ENCODE results near the gene PODNL1. TPM values are rescaled to one million over a fixed set of nuclear protein-coding genes. Genes with fewer than 3 reads are reported as not detected.
"Not testable (repeated sequence)": the region's sequence is repeated elsewhere in the genome, so short reads cannot be mapped to it uniquely, and the experiment has no call there.

PODNL1 gene
- total RNA-seq, 6 experiments from 2014 or later, result 10.1 to 13.7 (median 12.2) TPM

DNA sequence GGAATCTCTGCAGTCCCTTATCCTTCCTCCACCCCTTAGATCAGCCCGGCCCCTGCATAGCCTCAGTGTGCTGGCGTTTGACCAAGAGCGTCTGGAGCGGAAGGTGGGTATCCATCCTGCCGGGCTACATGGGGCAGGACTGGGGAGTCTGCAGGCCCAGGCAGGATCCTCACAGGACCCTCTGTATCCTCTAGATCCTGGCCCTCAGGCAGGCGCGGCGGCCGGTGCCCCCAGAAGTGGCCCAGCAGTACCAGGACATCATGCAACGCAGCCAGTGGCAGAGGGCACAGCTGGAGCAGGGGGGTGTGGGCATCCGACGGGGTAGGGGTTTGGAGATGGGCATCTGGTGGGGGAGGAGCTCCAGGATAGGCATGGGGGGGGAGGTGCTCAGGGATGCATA, 8.9 kb downstream of the PODNL1 start:
- no peaks in the 10 kb centered on the region for H3K9me3 Mint-ChIP-seq

DNA sequence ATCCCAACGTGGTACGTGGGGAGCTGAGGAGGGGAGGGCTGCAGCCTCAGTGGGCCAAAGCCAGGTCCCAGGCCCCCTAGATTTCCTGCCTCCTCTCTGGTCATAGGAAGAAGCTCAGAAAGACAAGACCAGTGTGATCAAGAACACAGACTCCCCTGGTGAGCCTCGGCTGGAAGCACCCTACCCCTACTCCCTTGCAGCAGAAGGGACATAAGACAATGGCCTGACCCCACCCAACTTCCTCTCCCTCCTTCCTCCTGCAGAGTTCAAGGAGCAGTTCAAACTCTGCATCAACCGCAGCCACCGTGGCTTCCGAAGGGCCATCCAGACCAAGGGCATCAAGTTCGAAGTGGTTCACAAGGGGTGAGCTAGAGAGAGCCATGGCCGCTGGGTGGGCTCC, 11.5 kb downstream of the PODNL1 start:
- Mint-ChIP-seq H3K36me3 (ENCODE audit: low read depth) (peaks cover 39% of the 10 kb centered on the region), H3K27me3 (ENCODE audit: insufficient read depth) (no peaks in the 10 kb centered on the region; the same call in none of the 2 replicates), H3K4me1 (ENCODE audit: low read depth) (no peaks in the 10 kb centered on the region), H3K9me3 (no peaks in the 10 kb centered on the region), H3K27ac (no peak overlapping the region), H3K4me3 (no peak overlapping the region)
- no peak for DNase-seq
- TF ChIP-seq, protein P1, sequence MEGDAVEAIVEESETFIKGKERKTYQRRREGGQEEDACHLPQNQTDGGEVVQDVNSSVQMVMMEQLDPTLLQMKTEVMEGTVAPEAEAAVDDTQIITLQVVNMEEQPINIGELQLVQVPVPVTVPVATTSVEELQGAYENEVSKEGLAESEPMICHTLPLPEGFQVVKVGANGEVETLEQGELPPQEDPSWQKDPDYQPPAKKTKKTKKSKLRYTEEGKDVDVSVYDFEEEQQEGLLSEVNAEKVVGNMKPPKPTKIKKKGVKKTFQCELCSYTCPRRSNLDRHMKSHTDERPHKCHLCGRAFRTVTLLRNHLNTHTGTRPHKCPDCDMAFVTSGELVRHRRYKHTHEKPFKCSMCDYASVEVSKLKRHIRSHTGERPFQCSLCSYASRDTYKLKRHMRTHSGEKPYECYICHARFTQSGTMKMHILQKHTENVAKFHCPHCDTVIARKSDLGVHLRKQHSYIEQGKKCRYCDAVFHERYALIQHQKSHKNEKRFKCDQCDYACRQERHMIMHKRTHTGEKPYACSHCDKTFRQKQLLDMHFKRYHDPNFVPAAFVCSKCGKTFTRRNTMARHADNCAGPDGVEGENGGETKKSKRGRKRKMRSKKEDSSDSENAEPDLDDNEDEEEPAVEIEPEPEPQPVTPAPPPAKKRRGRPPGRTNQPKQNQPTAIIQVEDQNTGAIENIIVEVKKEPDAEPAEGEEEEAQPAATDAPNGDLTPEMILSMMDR (IDR thresholded peaks at IDR 0.05), result no peak

More for the DNA sequence above, 8.9 kb downstream of the PODNL1 start:
- no peak for DNase-seq
- Mint-ChIP-seq H3K4me1 (ENCODE audit: low read depth) (no peaks in the 10 kb centered on the region), H3K27me3 (ENCODE audit: insufficient read depth) (no peaks in the 10 kb centered on the region; the same call in 1 of the 2 replicates), H3K4me3 (no peak overlapping the region), H3K36me3 (ENCODE audit: low read depth) (peaks cover 23% of the 10 kb centered on the region), H3K27ac (no peak overlapping the region)
- TF ChIP-seq, protein P1 (IDR thresholded peaks at IDR 0.05), result no peak

DNA sequence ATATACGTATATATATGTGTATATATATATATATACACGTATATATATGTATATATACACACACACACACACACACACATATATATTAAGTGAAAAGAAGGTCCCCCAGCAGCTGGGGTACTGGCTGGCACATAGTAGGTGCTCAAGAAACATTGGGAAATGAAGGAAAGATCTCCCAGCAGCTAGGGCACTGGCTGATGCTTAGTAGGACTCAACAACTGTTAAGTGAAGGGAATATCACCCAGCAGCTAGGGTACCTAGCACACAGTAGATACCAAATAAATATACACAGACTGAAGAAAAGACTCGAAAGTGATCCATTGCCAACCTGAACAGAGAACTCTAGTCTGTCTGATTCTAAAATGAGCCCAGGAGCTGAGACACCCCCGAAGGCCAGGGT, 12.2 kb downstream of the PODNL1 start:
- H3K27ac Mint-ChIP-seq, result no peak overlapping the region
- H3K4me1 Mint-ChIP-seq (ENCODE audit: low read depth), result no peaks in the 10 kb centered on the region
- H3K36me3 Mint-ChIP-seq (ENCODE audit: low read depth), result peaks cover 46% of the 10 kb centered on the region
- TF ChIP-seq, protein P1 (IDR thresholded peaks at IDR 0.05), result no peak
- H3K4me3 Mint-ChIP-seq, result no peak overlapping the region
- H3K9me3 Mint-ChIP-seq, result peaks cover 4% of the 10 kb centered on the region; the same call in 1 of the 2 replicates
- no peaks in the 10 kb centered on the region; the same call in none of the 2 replicates for H3K27me3 Mint-ChIP-seq (ENCODE audit: insufficient read depth)
- DNase-seq, result no peak

DNA sequence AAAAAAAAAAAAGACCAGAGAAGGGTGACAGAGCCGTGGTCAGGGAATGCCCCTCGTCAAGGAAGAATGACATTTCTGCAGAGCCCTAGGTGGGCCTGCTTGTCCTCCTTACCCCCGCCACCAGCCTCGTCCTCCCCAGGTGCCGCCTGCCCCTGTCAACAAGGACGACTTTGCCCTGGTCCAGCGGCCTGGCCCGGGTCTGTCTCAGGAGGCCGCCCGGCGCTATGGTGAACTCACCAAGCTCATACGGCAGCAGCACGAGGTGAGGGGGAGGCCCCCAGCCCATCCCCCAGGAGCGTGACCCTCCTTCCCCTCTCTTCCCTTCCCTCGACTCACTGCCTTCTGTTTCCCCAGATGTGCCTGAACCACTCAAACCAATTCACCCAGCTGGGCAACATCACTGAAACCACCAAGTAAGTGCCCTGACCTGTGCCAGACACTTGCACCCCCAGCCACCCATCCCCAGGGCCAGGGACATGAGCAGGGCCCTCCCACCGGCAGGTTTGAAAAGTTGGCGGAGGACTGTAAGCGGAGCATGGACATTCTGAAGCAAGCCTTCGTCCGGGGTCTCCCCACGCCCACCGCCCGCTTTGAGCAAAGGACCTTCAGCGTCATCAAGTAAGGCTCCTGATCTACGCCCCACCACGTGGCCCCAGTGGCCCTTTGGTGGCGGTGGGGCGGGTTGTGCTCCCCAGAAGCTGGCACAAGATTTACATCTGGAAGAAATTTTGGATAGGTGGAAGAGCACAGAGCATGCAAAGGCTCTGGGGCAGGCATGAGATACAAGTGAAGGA, 14.8 kb downstream of the PODNL1 start:
- no peaks in the 10 kb centered on the region for H3K4me1 Mint-ChIP-seq (ENCODE audit: low read depth)
- H3K36me3 Mint-ChIP-seq (ENCODE audit: low read depth), result peaks cover 53% of the 10 kb centered on the region
- no peak overlapping the region; the same call in 1 of the 2 replicates for H3K27ac Mint-ChIP-seq
- H3K27me3 Mint-ChIP-seq (ENCODE audit: insufficient read depth), result no peaks in the 10 kb centered on the region; the same call in none of the 2 replicates
- DNase-seq, result no peak
- H3K9me3 Mint-ChIP-seq, result peaks cover 5% of the 10 kb centered on the region; the same call in 1 of the 2 replicates
- TF ChIP-seq, protein P1 (IDR thresholded peaks at IDR 0.05), result no peak
- H3K4me3 Mint-ChIP-seq, result no peak overlapping the region

DNA sequence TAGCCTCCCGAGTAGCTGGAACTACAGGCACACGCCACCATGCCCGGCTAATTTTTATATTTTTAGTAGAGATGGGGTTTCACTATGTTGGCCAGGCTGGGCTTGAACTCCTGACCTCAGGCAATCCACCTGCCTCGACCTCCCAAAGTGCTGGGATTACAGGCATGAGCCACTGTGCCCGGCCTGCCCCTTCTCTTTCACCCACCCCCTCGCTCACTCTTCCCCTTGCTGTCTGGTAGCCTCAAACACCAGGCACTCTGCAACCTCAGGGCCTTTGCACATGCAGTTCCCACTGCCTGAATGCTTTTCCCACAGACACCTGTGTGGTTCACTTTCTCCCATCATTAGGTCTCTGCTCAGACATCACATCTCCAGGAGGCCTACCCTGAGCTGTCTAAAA, 16.1 kb downstream of the PODNL1 start:
- not testable (repeated sequence) for H3K4me1 Mint-ChIP-seq (ENCODE audit: low read depth); H3K27ac Mint-ChIP-seq; H3K27me3 Mint-ChIP-seq (ENCODE audit: insufficient read depth); H3K4me3 Mint-ChIP-seq; DNase-seq; H3K9me3 Mint-ChIP-seq
- peaks cover 46% of the 10 kb centered on the region for H3K36me3 Mint-ChIP-seq (ENCODE audit: low read depth)

Measured in HFFc6 (cell line).